ENCODE data around the gene ISCU. TPM values are rescaled to one million over a fixed set of nuclear protein-coding genes. Genes with fewer than 3 reads are reported as not detected.

ISCU gene
- total RNA-seq, 1 donor from 2014 or later, result 48.4 TPM

DNA sequence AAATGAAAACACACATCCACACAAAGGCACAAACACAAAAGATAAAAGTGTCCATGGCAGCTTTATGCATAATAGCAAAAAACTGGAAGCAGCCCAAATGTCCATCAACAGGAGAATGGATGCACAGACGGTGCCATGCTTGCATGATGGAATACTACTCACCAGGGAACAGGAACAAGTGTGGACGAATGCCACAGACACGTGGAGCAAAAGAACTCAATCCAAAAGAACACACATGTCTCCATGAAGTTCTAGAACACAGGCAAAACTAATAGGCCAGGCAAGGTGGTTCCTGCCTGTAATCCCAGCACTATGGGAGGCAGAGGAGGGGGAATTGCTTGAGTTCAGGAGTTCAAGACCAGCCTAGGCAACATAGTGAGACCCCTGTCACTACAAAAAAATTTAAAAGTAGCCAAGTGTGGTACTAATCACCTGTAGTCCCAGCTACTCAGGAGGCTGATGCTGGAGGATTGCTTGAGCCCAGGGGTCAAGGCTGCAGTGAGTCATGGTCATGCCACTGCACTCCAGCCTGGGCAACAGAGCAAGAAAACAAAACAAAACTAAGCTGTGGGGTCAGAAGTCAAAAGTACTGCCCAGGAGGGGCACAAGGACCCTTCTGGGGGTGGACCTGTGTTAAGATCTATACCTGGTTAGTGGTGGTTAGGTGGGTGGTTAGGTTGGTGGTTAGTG, 42.7 kb downstream of the ISCU start:
- Mint-ChIP-seq H3K36me3 (ENCODE audit: unreplicated experiment) (no peaks in the 10 kb centered on the region), H3K27ac (ENCODE audit: unreplicated experiment) (no peak overlapping the region), H3K27me3 (ENCODE audit: unreplicated experiment) (peaks cover 2% of the 10 kb centered on the region), H3K4me1 (ENCODE audit: low read depth, unreplicated experiment) (peaks cover 1% of the 10 kb centered on the region), H3K4me3 (ENCODE audit: unreplicated experiment) (peak overlapping the region; percentile 6), H3K9me3 (ENCODE audit: unreplicated experiment) (peaks cover 3% of the 10 kb centered on the region)
- TF ChIP-seq, protein P1, sequence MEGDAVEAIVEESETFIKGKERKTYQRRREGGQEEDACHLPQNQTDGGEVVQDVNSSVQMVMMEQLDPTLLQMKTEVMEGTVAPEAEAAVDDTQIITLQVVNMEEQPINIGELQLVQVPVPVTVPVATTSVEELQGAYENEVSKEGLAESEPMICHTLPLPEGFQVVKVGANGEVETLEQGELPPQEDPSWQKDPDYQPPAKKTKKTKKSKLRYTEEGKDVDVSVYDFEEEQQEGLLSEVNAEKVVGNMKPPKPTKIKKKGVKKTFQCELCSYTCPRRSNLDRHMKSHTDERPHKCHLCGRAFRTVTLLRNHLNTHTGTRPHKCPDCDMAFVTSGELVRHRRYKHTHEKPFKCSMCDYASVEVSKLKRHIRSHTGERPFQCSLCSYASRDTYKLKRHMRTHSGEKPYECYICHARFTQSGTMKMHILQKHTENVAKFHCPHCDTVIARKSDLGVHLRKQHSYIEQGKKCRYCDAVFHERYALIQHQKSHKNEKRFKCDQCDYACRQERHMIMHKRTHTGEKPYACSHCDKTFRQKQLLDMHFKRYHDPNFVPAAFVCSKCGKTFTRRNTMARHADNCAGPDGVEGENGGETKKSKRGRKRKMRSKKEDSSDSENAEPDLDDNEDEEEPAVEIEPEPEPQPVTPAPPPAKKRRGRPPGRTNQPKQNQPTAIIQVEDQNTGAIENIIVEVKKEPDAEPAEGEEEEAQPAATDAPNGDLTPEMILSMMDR (IDR thresholded peaks at IDR 0.05; ENCODE audit: partially characterized antibody, unreplicated experiment), result no peak
- DNase-seq, result no peak

DNA sequence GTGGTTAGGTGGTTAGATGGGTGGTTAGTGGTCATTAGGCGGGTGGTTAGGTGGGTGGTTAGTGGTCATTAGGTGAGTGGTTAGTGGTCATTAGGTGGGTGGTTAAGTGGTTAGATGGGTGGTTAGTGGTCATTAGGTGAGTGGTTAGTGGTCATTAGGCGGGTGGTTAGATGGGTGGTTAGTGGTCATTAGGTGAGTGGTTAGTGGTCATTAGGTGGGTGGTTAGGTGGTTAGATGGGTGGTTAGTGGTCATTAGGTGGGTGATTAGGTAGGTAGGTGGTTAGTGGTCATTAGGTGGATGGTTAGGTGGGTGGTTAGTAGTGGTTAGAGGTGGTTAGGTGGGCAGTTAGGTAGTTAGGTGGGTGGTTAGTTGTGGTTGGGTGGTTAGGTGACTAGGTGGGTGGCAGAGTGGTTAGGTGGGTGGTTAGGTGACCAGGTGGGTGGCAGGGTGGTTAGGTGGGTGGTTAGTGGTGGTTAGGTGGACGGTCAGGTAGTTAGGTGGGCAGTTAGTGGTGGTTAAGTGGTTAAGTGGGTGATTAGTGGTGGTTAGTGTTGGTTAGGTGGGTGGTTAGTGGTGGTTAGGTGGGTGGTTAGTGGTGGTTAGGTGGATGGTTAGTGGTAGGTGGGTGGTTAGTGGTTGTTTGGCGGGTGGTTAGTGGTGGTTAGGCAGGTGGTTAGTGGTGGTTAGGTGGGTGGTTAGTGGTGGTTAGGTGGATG, 43.5 kb downstream of the ISCU start:
- peaks cover 3% of the 10 kb centered on the region for H3K9me3 Mint-ChIP-seq (ENCODE audit: unreplicated experiment)
- H3K27ac Mint-ChIP-seq (ENCODE audit: unreplicated experiment), result no peak overlapping the region
- no peak for DNase-seq
- peak overlapping the region; percentile 46 for H3K4me3 Mint-ChIP-seq (ENCODE audit: unreplicated experiment)
- peaks cover 1% of the 10 kb centered on the region for H3K4me1 Mint-ChIP-seq (ENCODE audit: low read depth, unreplicated experiment)
- H3K36me3 Mint-ChIP-seq (ENCODE audit: unreplicated experiment), result no peaks in the 10 kb centered on the region
- H3K27me3 Mint-ChIP-seq (ENCODE audit: unreplicated experiment), result peaks cover 3% of the 10 kb centered on the region
- TF ChIP-seq, protein P1 (IDR thresholded peaks at IDR 0.05; ENCODE audit: partially characterized antibody, unreplicated experiment), result no peak

DNA sequence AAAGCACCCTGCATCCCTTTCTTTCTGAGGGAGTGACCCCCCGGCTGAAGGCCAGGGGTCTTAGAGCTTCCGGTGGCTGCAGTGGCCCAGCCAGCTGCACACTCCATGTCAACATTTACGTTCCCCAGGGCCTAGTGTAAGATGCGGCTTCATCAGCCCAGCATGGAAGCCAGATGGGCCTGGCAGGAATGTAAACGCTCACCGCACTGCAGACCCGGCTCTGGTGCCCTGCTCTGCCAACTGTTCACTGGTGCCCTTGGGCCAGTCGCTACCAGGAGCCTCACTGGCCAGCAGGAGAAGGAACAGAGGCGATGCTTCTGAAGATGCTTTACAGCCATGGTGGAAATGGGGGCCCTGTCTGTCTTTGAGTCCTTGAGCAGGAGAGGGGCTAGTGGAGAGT, 44.1 kb downstream of the ISCU start:
- H3K4me3 Mint-ChIP-seq (ENCODE audit: unreplicated experiment), result no peak overlapping the region
- H3K27me3 Mint-ChIP-seq (ENCODE audit: unreplicated experiment), result peaks cover 2% of the 10 kb centered on the region
- H3K27ac Mint-ChIP-seq (ENCODE audit: unreplicated experiment), result no peak overlapping the region
- DNase-seq, result peak; percentile 38
- TF ChIP-seq, protein P1 (IDR thresholded peaks at IDR 0.05; ENCODE audit: partially characterized antibody, unreplicated experiment), result no peak
- peaks cover 3% of the 10 kb centered on the region for H3K9me3 Mint-ChIP-seq (ENCODE audit: unreplicated experiment)
- H3K36me3 Mint-ChIP-seq (ENCODE audit: unreplicated experiment), result no peaks in the 10 kb centered on the region
- H3K4me1 Mint-ChIP-seq (ENCODE audit: low read depth, unreplicated experiment), result peaks cover 1% of the 10 kb centered on the region

DNA sequence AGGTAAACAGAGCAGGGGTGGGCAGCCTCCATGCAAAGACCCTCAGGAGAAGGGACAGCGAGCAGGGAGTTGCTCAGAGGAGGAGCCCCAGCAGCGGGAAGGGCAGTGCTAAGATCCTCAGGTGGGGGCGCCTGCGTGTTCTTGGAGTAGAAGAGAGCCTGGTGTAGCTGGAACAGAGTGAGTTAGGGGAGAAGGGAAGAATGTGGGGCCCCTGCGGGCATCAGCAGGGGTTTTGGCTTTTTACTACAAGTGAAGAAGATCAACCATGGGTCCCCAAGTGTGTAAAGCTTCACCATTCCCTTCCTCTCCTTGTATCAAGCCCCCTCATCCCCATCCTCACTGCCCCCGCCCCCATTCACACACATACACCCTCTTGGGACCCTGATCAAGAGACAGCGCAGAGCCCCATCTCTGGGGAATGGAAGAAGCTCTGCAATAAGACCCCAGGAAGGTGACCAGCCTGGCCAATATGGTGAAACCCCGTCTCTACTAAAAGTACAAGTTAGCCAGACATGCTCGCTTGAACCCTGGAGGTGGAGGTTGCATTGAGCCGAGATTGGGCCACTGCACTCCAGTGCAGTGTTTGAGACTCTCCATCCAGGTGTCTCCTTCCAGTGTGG, 45.7 kb downstream of the ISCU start:
- DNase-seq, result no peak
- Mint-ChIP-seq H3K9me3 (ENCODE audit: unreplicated experiment) (peaks cover 3% of the 10 kb centered on the region), H3K4me1 (ENCODE audit: low read depth, unreplicated experiment) (peaks cover 1% of the 10 kb centered on the region), H3K36me3 (ENCODE audit: unreplicated experiment) (no peaks in the 10 kb centered on the region), H3K27me3 (ENCODE audit: unreplicated experiment) (peaks cover 2% of the 10 kb centered on the region), H3K27ac (ENCODE audit: unreplicated experiment) (no peak overlapping the region), H3K4me3 (ENCODE audit: unreplicated experiment) (no peak overlapping the region)
- TF ChIP-seq, protein P1 (IDR thresholded peaks at IDR 0.05; ENCODE audit: partially characterized antibody, unreplicated experiment), result no peak

Measured in glutamatergic neuron (in vitro differentiated cells).